ENCODE data around the gene KRTAP5-4. TPM values are rescaled to one million over a fixed set of nuclear protein-coding genes. Genes with fewer than 3 reads are reported as not detected.
A peak's percentile ranks its signal among the peaks of the same experiment; 100 is the strongest.

Gene KRTAP5-4
- total and polyA plus RNA-seq, 8 donors = not detected

GRCh38 chr11:1643146-1643690 is 21.3 kb upstream of the KRTAP5-4 start:
- no peaks in the 10 kb centered on the region for H3K36me3 ChIP-seq
- intact Hi-C loops (cut with DNase I) = no loop called here
- no peak overlapping the region for H3K4me3 ChIP-seq
- peaks cover 0 to 11% of the 10 kb centered on the region in 2 donors for H3K4me1 ChIP-seq
- H3K9me3 ChIP-seq = no peaks in the 10 kb centered on the region
- peaks cover 0 to 48% of the 10 kb centered on the region in 2 donors for H3K27me3 ChIP-seq
- no peak for TF ChIP-seq CTCF (IDR thresholded peaks at IDR 0.05)
- ATAC-seq (no peak), DNase-seq (peak in 1 of 4 donors; percentile 65)
- no peak overlapping the region for H3K27ac ChIP-seq

GRCh38 chr11:1642288-1643145 is 20.6 kb upstream of the KRTAP5-4 start:
- H3K4me3 ChIP-seq = no peak overlapping the region

GRCh38 chr11:1641096-1641495 is 19.2 kb upstream of the KRTAP5-4 start:
- no peaks in the 10 kb centered on the region for H3K9me3 ChIP-seq
- intact Hi-C loops (cut with DNase I) = no loop called here
- H3K4me1 ChIP-seq = peaks cover 0 to 11% of the 10 kb centered on the region in 2 donors
- no peak overlapping the region for H3K4me3 ChIP-seq
- H3K27ac ChIP-seq = no peak overlapping the region
- peaks cover 0 to 48% of the 10 kb centered on the region in 2 donors for H3K27me3 ChIP-seq
- no peak for ATAC-seq
- DNase-seq = peak in 1 of 4 donors; percentile 61
- TF ChIP-seq CTCF (IDR thresholded peaks at IDR 0.05) = no peak
- no peaks in the 10 kb centered on the region for H3K36me3 ChIP-seq

More at GRCh38 chr11:1642288-1643145, 20.6 kb upstream of the KRTAP5-4 start:
- Histone ChIP-seq H3K9me3 (no peaks in the 10 kb centered on the region), H3K36me3 (no peaks in the 10 kb centered on the region), H3K27me3 (peaks cover 0 to 48% of the 10 kb centered on the region in 2 donors), H3K27ac (no peak overlapping the region), H3K4me1 (peaks cover 0 to 11% of the 10 kb centered on the region in 2 donors)
- intact Hi-C loops (cut with DNase I) = no loop called here
- ATAC-seq (no peak), DNase-seq (peak in 1 of 4 donors; percentile 66)
- TF ChIP-seq CTCF (IDR thresholded peaks at IDR 0.05) = no peak

- TF ChIP-seq CTCF (IDR thresholded peaks at IDR 0.05) = peak; percentile 80 to 84
- ATAC-seq (peak; percentile 88), DNase-seq (peak in 1 of 4 donors; percentile 87)
- Histone ChIP-seq H3K27me3 (peaks cover 0 to 48% of the 10 kb centered on the region in 2 donors), H3K9me3 (no peaks in the 10 kb centered on the region), H3K27ac (no peak overlapping the region), H3K4me1 (peaks cover 0 to 11% of the 10 kb centered on the region in 2 donors), H3K4me3 (no peak overlapping the region), H3K36me3 (no peaks in the 10 kb centered on the region)
- intact Hi-C loops (cut with DNase I) = no loop called here
Observed at GRCh38 chr11:1640076-1640946, 18.4 kb upstream of the KRTAP5-4 start.

All from left lung (tissue), 10 donors.